Measurements from ENCODE around the gene GPR148.

GPR148 gene

DNA sequence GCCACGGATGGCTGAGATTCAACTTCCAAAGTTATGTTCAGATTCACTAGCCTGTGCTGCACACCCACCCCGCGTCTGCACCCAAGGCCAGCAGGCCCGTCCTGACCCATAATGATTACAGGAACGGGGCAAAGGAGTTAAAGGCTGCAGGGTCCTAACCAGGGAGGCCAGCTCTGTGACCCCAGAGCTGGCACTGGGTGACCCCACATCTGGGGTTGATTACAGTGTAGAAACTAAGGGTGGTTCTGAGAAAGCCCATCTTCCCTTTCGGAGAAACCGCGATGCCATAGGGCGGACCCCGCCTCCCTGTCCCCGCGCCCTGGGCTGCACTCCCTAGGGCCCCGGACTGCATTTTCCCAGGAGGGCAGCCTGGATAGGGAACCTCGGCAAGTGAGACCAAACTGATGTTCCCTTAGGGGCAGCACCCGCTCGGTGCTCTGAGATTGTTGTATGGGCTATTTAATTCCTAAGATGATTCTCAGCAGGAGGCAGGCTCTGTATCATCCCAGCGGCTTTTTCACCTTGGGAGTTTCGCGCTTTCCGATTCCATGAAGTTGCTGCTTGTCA is 2.2 kb upstream of the GPR148 start:
- Histone ChIP-seq H2AFZ (ENCODE audit: low read length) (no peak overlapping the region), H3K9me3 (ENCODE audit: insufficient read depth, low read depth, low read length) (no peaks in the 10 kb centered on the region; the same call in 1 of the 2 replicates), H3F3A (ENCODE audit: low read depth) (no peaks in the 10 kb centered on the region), H3K4me3 (ENCODE audit: low read length, poor library complexity, severe bottlenecking) (no peak overlapping the region), H3K9me2 (replicated peaks; ENCODE audit: low read depth, low read length) (no peaks in the 10 kb centered on the region), H3K79me2 (ENCODE audit: insufficient read depth, low read length) (no peaks in the 10 kb centered on the region), H3K9ac (ENCODE audit: low read depth, low read length, poor library complexity, severe bottlenecking) (no peak overlapping the region), H4K20me1 (ENCODE audit: insufficient read depth, low read length, poor library complexity, severe bottlenecking) (no peaks in the 10 kb centered on the region), H3K36me3 (ENCODE audit: insufficient read depth, low read length) (no peaks in the 10 kb centered on the region), H3K27me3 (ENCODE audit: insufficient read depth, low read length, poor library complexity, severe bottlenecking) (no peaks in the 10 kb centered on the region), H3K4me1 (ENCODE audit: insufficient read depth, low read length, poor library complexity, severe bottlenecking) (no peaks in the 10 kb centered on the region), H3K4me2 (ENCODE audit: low read depth, low read length, poor library complexity, severe bottlenecking) (no peak overlapping the region)
- TF ChIP-seq, protein P1, sequence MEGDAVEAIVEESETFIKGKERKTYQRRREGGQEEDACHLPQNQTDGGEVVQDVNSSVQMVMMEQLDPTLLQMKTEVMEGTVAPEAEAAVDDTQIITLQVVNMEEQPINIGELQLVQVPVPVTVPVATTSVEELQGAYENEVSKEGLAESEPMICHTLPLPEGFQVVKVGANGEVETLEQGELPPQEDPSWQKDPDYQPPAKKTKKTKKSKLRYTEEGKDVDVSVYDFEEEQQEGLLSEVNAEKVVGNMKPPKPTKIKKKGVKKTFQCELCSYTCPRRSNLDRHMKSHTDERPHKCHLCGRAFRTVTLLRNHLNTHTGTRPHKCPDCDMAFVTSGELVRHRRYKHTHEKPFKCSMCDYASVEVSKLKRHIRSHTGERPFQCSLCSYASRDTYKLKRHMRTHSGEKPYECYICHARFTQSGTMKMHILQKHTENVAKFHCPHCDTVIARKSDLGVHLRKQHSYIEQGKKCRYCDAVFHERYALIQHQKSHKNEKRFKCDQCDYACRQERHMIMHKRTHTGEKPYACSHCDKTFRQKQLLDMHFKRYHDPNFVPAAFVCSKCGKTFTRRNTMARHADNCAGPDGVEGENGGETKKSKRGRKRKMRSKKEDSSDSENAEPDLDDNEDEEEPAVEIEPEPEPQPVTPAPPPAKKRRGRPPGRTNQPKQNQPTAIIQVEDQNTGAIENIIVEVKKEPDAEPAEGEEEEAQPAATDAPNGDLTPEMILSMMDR (conservative IDR thresholded peaks at IDR 0.05; ENCODE audit: low read length): no peak
- TF ChIP-seq EZH2phosphoT487 (IDR thresholded peaks at IDR 0.05; ENCODE audit: borderline replicate concordance): no peak

DNA sequence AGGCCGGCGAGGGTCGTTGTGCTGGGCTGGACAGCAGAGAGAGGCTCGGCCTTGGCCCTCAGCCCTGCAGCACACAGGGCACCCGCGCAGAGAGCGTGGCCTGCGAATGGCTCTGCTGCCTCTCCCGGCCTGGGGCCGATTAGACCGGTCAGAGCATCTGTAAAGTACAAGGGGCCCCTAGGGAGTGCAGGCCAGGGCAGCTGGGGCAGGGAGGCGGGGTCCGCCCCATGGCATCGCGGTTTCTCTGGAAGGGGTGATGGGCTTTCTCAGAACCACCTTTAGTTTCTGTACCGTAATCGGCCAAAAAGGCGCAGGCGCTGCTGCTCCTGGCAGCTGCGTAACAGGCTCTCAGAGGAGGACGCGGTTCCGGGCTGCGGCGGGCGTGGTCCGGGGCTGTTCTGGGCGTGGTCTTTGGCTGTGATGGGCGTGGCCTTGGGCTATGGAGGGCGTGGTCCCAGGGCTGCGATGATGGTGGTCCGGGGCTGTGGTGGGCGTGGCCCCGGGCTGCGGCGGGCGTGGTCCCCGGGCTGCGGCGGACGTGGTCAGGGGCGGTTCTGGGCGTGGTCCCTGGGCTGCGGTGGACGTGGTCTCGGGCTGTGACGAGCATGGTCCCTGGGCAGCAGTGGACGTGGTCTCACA is 1.5 kb upstream of the GPR148 start:
- Histone ChIP-seq H3K9me3 (ENCODE audit: insufficient read depth, low read depth, low read length) (no peaks in the 10 kb centered on the region; the same call in 1 of the 2 replicates), H4K20me1 (ENCODE audit: insufficient read depth, low read length, poor library complexity, severe bottlenecking) (no peaks in the 10 kb centered on the region), H3K4me1 (ENCODE audit: insufficient read depth, low read length, poor library complexity, severe bottlenecking) (no peaks in the 10 kb centered on the region), H2AFZ (ENCODE audit: low read length) (no peak overlapping the region), H3K27me3 (ENCODE audit: insufficient read depth, low read length, poor library complexity, severe bottlenecking) (no peaks in the 10 kb centered on the region), H3K36me3 (ENCODE audit: insufficient read depth, low read length) (no peaks in the 10 kb centered on the region), H3K4me3 (ENCODE audit: low read length, poor library complexity, severe bottlenecking) (no peak overlapping the region), H3K9me2 (replicated peaks; ENCODE audit: low read depth, low read length) (no peaks in the 10 kb centered on the region), H3F3A (ENCODE audit: low read depth) (no peaks in the 10 kb centered on the region), H3K4me2 (ENCODE audit: low read depth, low read length, poor library complexity, severe bottlenecking) (no peak overlapping the region), H3K9ac (ENCODE audit: low read depth, low read length, poor library complexity, severe bottlenecking) (no peak overlapping the region), H3K79me2 (ENCODE audit: insufficient read depth, low read length) (no peaks in the 10 kb centered on the region)
- no peak for TF ChIP-seq EZH2phosphoT487 (IDR thresholded peaks at IDR 0.05; ENCODE audit: borderline replicate concordance)
- TF ChIP-seq, protein P1 (conservative IDR thresholded peaks at IDR 0.05; ENCODE audit: low read length): no peak

DNA sequence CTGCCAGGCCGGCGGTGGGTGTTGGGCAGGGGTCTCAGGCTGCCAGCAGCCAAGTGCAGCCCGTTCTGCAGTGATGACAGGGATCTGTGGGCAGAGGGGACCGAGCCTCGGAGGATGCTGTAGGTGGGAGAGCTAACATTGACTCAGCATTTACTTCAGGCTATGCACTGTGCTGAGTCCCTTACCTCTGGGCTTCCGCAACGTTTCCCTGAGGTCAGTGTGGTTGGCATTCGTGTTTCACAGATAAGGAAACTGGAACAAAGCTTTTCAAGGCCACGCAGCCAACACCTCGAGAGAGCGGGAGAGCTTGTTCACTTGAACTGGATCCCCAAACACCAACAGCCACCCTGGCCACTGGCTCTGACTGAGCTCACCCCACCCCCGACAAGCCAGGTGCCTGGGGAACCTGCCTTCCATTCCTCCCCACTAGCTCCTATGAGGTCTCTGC is 839 bp upstream of the GPR148 start:
- no peaks in the 10 kb centered on the region for H3K9me2 ChIP-seq (replicated peaks; ENCODE audit: low read depth, low read length)
- H3K4me2 ChIP-seq (ENCODE audit: low read depth, low read length, poor library complexity, severe bottlenecking): no peak overlapping the region
- no peak overlapping the region for H3K4me3 ChIP-seq (ENCODE audit: low read length, poor library complexity, severe bottlenecking)
- H3K9me3 ChIP-seq (ENCODE audit: insufficient read depth, low read depth, low read length): no peaks in the 10 kb centered on the region; the same call in 1 of the 2 replicates
- no peak overlapping the region for H2AFZ ChIP-seq (ENCODE audit: low read length)
- no peaks in the 10 kb centered on the region for H3K4me1 ChIP-seq (ENCODE audit: insufficient read depth, low read length, poor library complexity, severe bottlenecking)
- no peaks in the 10 kb centered on the region for H3K79me2 ChIP-seq (ENCODE audit: insufficient read depth, low read length)
- no peaks in the 10 kb centered on the region for H3K27me3 ChIP-seq (ENCODE audit: insufficient read depth, low read length, poor library complexity, severe bottlenecking)
- H3F3A ChIP-seq (ENCODE audit: low read depth): no peaks in the 10 kb centered on the region
- H4K20me1 ChIP-seq (ENCODE audit: insufficient read depth, low read length, poor library complexity, severe bottlenecking): no peaks in the 10 kb centered on the region
- H3K9ac ChIP-seq (ENCODE audit: low read depth, low read length, poor library complexity, severe bottlenecking): no peak overlapping the region
- TF ChIP-seq EZH2phosphoT487 (IDR thresholded peaks at IDR 0.05; ENCODE audit: borderline replicate concordance): no peak
- TF ChIP-seq, protein P1 (conservative IDR thresholded peaks at IDR 0.05; ENCODE audit: low read length): no peak
- H3K36me3 ChIP-seq (ENCODE audit: insufficient read depth, low read length): no peaks in the 10 kb centered on the region

Data from Loucy (cell line).